Stimulated activated CD8-positive, alpha-beta memory T cell treated with anti-CD3 and anti-CD28 coated beads, Interleukin-12 subunit alpha, Interleukin-12 subunit beta, amount 100 ng/mL, for 4 hours (primary cell): ENCODE data around the gene ARMCX2.
"Not testable (repeated sequence)": the region's sequence is repeated elsewhere in the genome, so short reads cannot be mapped to it uniquely, and the experiment has no call there.

Source experiments
- DNase-seq: peaks from one replicate; pipeline ENCODE4 v3.0.0-alpha.2; 2020; ENCODE audit warnings: low read depth

The ARMCX2 gene

DNA sequence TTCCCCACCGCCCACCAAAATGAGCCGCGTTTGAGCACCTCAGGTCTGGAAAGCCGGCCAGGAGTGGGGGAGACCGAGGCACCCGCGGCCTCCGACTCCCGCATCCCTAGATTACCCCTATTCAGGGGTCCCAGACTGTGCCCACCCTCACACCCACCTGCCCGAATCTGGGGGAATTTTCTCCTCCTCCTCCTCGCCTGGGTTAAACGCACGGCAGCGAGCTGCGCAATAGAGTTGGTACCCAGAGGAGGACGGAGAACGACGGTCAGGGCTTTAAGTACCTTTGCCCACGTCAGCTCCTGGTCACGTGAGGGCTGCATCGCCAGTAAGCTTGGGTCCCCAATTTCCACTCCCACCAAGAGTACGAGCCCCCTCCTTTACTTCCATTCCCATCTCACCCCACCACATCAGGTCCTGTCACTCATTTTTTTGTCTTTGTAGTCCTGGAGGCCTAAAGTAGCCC lies at the start of gene ARMCX2:
Gene ARMCX2, minus strand, starts transcription at position 250 of the 463 bp plus-strand sequence. CDS start 2,262 bp downstream, outside the sequence.
- DNase-seq = no peak

DNA sequence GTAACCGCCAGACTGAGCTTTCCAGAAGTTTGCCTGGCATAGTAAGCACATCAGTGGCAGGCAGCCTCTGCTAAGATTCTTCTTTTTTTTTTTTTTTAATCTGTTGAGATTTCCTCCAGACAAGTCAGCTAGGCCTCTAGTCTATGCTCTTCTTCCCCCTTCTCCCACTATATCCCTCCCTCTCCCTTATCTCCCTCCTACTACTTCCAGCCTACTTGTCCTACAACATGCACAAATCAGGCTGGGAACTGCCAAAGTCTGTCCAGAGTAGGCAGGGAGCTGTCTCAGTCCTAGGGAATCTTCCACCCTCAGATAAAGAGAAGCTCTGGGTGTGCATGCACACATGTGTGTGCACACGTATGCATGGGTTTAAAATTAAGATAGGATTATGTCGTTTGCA lies 49.7 kb upstream of the ARMCX2 start:
- no peak for DNase-seq

GRCh38 chrX:101708163-101708562 lies 48.5 kb upstream of the ARMCX2 start:
- no peak for DNase-seq

GRCh38 chrX:101693476-101693875 lies 33.8 kb upstream of the ARMCX2 start:
- DNase-seq = no peak

GRCh38 chrX:101691835-101692234 lies 32.2 kb upstream of the ARMCX2 start:
- no peak for DNase-seq

DNA sequence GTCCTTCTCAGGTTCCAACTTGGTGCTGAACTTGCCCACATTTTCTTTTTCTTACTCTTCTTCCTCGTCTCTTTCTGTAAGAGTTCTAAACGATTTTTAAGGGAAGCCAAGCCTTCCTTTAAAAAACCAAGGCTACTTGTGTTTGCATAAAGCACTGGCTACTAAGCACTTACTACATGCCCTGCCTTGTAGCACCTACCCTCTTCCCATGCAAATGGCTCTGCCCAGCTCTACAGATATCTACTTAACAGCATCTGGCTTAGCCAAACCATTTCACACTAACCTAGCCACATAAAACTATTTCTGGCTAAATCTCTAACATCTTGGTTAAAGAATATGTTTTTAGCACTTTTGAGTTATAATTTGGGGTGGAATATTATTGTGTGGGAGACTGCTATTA lies 26.9 kb upstream of the ARMCX2 start:
- no peak for DNase-seq

GRCh38 chrX:101685923-101686322 lies 26.3 kb upstream of the ARMCX2 start:
- DNase-seq = no peak

DNA sequence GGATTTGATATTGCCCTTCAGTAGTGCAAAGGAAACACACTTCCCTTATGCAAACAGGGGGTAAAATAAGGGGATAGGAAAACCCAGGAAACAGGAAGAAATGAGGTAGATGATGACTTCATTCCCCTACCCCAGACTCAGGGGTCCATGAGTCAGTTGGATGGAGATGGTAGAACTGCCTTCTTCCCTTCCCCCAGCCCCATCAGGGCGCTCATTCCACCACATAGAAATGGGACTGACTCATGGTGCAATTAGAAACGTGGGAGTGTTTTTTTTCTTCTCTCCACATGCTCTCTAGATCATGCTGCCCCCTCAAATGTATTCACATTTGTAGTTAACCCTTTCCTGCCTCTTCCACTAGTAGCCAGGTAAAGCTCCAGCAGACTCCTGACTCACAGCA lies 23.1 kb upstream of the ARMCX2 start:
- DNase-seq = no peak

GRCh38 chrX:101677028-101677427 lies 17.4 kb upstream of the ARMCX2 start:
- DNase-seq = no peak

DNA sequence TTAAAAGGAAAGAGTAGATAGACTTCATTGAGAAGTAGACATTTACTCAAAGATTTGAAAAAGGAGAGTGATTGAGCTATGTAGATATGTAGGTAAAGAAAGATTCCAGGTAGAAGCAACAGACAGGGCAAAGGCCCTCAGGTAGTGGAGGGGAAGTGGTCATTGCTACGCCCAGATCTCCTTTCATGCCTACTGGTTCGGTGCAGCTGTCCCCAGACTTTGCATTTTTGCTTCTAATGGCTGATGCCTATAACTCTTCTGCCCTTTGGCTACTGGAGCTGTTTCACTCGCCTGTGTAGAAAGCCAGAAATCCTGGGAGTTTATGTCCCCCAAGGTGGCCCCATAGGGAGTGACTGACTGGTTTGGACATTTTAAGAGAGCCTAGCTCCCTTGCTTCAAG lies 16.9 kb upstream of the ARMCX2 start:
- DNase-seq = no peak

DNA sequence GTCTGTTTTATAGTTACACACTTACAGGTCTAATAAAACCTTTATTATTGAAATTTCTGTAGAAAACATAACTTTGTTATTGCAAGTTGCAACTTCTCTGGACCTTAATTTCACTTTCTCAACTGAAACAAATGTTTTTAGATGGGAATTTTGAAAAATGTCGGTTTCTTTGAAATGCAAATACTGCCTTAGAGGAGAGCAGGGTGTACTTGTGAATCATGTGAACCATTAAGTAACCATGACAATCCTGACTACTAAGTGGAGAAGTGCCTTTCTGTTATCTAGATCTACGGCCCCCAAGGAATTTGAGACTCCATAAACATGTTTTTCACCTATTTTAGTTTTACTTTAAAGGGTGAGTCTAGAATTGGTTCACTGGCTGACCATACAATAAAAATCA lies 8.5 kb upstream of the ARMCX2 start:
- no peak for DNase-seq

GRCh38 chrX:101658661-101659491 lies 774 bp downstream of the ARMCX2 start:
- peak; percentile 22 for DNase-seq

DNA sequence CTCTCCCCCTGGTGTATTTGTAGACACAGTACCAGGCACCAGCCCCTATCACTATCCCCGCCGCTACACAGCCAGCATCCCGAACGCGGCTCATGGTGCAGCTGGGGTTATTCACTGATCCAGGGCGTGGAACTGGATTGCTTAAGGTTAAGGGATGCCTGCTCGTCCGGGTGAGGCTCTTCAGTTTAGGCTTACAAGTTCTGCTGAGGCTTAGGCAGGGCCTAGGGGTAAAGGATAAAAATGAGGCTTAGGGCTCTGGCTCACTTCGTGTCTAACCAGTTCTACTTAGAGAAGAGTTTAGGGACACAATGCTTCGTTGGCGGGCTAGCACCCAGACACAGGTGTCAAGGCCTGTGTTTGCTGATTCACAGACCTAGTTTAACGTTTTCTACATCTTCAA lies 2.2 kb downstream of the ARMCX2 start:
- no peak for DNase-seq

DNA sequence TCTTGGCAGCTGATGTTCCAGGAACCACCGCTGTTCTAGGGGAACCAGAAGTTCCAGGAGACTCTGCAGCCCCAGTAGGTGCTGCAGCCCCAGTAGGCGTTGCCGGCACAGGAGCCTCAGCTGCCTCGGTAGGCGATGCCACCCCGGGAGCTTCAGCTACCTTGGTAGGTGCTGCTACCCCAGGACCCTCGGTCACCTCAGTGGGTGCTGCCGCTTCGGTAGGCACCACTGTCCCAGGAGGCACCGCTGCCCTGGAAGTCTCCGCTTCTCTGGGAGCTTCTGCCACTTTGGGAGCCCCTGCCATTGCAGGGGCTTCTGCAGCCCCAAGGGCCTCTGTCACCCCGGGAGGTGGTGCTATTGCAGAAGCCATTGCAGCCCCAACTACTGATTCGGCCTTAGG lies 2.8 kb downstream of the ARMCX2 start:
- no peak for DNase-seq

DNA sequence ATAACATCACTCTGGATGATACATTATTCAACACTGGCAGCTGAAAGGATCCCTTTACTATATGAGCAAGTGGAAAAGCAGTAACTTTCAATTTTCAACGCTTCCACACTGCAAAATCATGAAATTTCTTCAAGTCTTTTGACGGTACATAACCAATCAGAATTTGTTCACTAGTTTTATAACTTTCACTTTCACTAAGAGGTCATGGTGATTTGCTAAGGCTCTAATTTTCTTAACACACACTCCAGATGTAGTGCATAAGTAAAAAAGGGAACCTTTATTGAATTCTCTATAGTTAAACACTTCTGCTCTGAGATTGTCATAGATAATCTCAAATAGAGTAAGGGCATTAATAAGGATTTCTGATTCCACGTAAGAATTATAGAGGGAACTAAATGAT lies 4.1 kb downstream of the ARMCX2 start:
- DNase-seq = no peak

- not testable (repeated sequence) for DNase-seq
Observed at GRCh38 chrX:101647716-101648115, 11.9 kb downstream of the ARMCX2 start.

- no peak for DNase-seq
Observed at GRCh38 chrX:101642093-101642492, 17.6 kb downstream of the ARMCX2 start.

GRCh38 chrX:101639583-101639982 lies 20.1 kb downstream of the ARMCX2 start:
- DNase-seq = no peak

DNA sequence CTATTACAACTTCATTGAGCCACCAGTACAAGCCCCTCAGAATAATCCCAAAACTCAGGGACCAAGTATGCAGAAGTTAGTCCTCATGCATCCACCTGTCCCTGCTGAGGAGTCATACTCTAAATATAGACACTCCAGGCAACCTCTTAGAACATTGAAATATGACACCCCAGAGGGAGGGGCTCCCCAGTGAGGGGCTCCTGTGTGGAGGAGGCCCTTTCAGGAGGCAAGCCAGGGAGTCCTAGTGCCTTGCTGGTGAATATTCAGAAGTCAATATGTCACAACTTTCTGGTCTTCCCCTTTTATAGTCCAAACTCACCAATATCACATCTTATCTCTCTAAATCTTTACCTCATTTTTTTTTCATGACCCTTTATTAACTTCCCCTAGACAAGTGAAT lies 40.3 kb downstream of the ARMCX2 start:
- no peak for DNase-seq

DNA sequence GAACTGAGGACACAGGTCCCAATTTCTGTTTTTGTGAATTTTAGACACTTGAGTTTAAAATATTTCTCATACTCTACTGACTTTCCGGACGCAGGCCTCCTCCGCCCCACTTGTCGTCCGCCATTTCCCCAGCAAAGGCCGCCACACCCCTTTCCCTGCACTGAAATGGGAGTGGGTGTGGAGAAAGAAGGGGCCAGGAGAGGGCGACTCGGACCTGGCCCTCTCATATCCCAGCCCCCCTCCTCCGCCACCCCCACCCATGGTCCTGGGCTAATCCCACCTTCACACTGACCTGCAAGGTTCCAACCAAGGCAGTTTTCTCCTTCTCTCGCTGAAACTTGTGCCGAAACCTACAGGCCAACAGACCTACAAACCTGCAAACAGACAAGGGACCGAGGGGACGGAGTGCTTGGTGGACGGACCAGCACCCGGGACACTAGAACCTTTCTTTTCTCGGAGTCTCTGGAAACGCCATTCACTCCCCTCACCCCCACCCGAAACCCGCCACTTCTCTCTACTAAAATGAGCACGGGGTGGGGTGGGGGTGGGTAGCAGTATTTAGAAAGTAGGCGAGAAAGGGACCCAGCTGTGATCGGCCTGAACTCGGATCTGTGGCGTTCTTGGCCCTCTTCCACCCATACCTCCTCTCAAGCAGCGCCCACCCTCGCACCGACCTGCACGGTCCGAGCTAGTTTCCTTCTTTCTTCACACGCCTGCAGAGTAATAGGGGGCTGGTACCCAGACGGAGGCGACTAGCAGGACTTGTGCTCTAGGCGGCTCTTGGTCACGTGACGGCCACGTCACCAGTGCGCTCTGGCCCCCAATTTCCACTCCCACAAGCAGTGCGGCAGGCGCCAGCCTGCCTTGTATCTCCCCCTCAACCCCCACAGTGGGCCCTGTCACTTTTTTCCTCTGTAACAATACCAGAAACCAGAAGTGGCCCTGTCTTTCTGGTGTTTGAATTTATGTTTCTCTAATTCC lies 42.1 kb downstream of the ARMCX2 start, which contains the start of gene ARMCX6:
Gene ARMCX6, minus strand, starts transcription at position 790 of the 981 bp plus-strand sequence. CDS start 1,380 bp downstream, outside the sequence.
- DNase-seq = peak; percentile 59

DNA sequence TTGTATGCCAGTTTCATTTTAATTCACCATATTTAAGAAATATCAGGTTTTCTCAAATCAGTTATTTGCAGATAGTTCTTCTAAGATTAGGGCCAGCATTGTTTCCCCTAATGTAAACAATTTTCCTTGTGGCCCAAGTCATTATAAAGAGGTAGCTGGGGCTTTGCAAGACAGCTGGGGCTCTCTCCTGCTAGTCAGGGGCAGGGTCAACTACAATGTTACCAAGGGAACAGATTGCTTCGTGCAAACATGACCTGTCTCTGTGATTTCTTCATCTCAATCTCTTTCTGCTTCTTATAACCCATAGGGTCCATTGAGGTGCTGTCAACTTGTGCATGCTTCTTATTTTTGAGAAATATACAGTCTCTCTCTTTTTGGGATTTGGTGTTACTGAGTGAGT lies 53.9 kb downstream of the ARMCX2 start:
- no peak for DNase-seq
